Activated CD4-positive, alpha-beta T cell treated with anti-CD3 and anti-CD28 coated beads, Interleukin-2, amount 10 ng/mL, durations not matched to agents 24 days and 14 days (primary cell): ENCODE results near the gene OLFM2. TPM values are rescaled to one million over a fixed set of nuclear protein-coding genes. Genes with fewer than 3 reads are reported as not detected.

Experiments
- DNase-seq: peaks from one replicate; pipeline ENCODE4 v3.0.0; 2022
- H3K27ac Mint-ChIP-seq: one replicate; pipeline ENCODE4 v1.8.0; 2022; ENCODE audit warnings: mild to moderate bottlenecking, mixed read lengths
- H3K27me3 Mint-ChIP-seq: one replicate; pipeline ENCODE4 v1.8.0; 2022; ENCODE audit warnings: mixed read lengths
- H3K36me3 Mint-ChIP-seq: one replicate; pipeline ENCODE4 v1.8.0; 2022; ENCODE audit warnings: low read depth, mild to moderate bottlenecking, mixed read lengths
- H3K4me1 Mint-ChIP-seq: one replicate; pipeline ENCODE4 v1.8.0; 2021; ENCODE audit warnings: mixed read lengths
- H3K4me3 Mint-ChIP-seq: one replicate; pipeline ENCODE4 v1.8.0; 2022; ENCODE audit warnings: mild to moderate bottlenecking, moderate library complexity, mixed read lengths
- H3K9me3 Mint-ChIP-seq: one replicate; pipeline ENCODE4 v1.8.0; 2021; ENCODE audit warnings: mixed read lengths
- intact Hi-C: fragments of 100-400 bp; cut with micrococcal nuclease; formaldehyde crosslinking; loops from one replicate; pipeline ENCODE4 v1.15.1; 2023
- total RNA-seq: library from RNA; stranded (reverse); gene quantifications from 2 replicates; pipeline ENCODE4 v1.2.3, GENCODE V29; 2022

Gene OLFM2
- total RNA-seq, 1 donor from 2014 or later: 0.82 TPM

DNA sequence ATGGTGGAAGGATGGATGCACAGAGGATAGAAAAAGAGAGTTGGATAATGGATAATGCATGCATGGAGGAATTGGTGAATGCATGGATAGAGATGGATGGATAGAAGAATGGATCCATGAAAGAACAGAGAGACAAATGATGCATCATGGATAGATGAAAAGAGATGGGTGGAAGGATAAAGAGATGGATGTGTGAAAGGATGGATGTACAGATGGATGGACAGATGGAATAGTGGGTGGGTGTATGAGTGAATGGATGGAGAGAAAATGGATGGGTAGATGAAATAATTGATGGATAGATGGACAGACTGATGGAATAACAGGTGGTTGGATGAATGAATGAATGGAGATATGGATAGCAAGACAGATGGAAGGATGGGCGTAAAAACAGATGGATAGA lies 25.7 kb downstream of the OLFM2 start:
- H3K36me3 Mint-ChIP-seq: no peaks in the 10 kb centered on the region
- H3K27ac Mint-ChIP-seq: no peak overlapping the region
- DNase-seq: no peak
- H3K27me3 Mint-ChIP-seq: peaks cover 14% of the 10 kb centered on the region
- H3K9me3 Mint-ChIP-seq: no peaks in the 10 kb centered on the region
- no peak overlapping the region for H3K4me3 Mint-ChIP-seq
- intact Hi-C loops: loop anchor here (5.0 to 10.0 kb wide), 2 partner anchors 73 to 286 kb away; partner anchors contain the start of genes PIN1 and ZNF561
- peaks cover 6% of the 10 kb centered on the region for H3K4me1 Mint-ChIP-seq

DNA sequence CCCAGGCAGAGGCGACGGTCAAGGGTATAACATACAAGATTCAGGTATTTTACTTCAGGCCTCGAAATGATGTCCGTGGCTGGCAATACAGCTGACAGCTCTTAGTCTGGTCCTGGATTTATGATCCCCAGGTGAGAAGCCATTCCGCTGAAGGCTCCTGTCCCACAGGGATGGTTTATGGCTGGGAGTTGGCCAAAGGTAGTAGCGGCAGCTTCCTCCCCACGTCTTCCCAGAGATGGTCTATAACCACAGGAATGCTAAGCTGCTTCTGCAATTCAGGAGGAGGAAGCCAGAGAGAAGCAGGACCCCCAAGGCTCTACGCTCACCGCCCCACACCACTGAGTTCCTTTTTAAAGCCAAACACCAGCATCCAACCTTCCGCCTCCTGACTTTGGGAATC lies 27.1 kb downstream of the OLFM2 start:
- DNase-seq: no peak
- Mint-ChIP-seq H3K27me3 (peaks cover 11% of the 10 kb centered on the region), H3K4me3 (no peak overlapping the region), H3K27ac (no peak overlapping the region), H3K36me3 (no peaks in the 10 kb centered on the region), H3K4me1 (peaks cover 5% of the 10 kb centered on the region), H3K9me3 (no peaks in the 10 kb centered on the region)
- intact Hi-C loops: no loop called here

DNA sequence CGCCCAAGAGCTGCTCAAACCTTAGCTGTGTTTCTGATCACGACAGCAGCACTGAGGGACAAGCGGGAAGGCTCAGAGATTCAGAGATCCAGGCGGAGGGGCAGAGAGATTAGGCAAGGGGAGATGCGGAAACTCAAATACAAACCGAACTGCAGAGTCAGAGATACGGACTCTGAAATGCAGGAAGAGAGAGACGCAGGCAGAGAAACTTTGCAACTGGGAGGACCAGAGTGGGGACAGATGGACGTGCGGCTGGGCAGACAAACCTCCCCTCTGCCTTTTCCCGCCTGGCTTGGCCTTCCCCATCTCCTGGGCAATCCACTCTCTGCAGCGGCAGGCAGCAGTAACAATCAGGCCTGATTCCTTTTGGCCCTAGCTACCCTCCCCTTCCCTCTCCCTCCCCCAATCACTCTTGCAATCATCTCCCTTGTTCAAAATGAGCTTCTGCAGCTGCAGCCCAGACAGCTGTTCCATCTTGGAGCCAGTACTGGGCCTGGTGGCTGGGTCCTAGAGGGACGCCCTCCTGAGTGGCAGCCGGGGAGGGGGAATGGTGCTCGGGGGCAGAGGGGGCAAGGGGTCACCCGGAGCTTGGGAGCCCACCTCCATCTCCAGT lies 29.7 kb downstream of the OLFM2 start:
- H3K27ac Mint-ChIP-seq: no peak overlapping the region
- no peaks in the 10 kb centered on the region for H3K36me3 Mint-ChIP-seq
- no peak overlapping the region for H3K4me3 Mint-ChIP-seq
- H3K9me3 Mint-ChIP-seq: no peaks in the 10 kb centered on the region
- peaks cover 11% of the 10 kb centered on the region for H3K27me3 Mint-ChIP-seq
- DNase-seq: no peak
- intact Hi-C loops: no loop called here
- no peaks in the 10 kb centered on the region for H3K4me1 Mint-ChIP-seq

DNA sequence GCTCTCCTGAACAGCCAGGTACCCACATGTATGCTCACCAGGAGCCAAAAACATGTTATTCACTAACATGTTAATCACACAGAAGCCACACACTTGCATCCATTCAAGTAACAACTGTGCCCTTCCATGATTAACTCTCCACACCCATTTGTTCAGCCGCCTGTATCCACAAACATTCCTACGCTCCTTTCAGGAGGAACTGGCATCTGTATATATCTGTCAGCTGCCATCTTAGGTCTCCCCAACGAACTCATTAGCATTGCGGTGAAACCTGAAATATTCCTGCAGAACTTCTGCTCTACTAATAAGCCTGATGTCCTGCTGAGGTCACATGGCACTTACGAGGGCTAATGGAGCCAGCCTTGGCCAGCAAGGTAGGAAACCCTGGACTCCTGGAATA lies 33.0 kb downstream of the OLFM2 start:
- Mint-ChIP-seq H3K27me3 (peaks cover 9% of the 10 kb centered on the region), H3K36me3 (no peaks in the 10 kb centered on the region), H3K4me1 (no peaks in the 10 kb centered on the region), H3K27ac (no peak overlapping the region), H3K4me3 (no peak overlapping the region), H3K9me3 (no peaks in the 10 kb centered on the region)
- intact Hi-C loops: no loop called here
- no peak for DNase-seq

DNA sequence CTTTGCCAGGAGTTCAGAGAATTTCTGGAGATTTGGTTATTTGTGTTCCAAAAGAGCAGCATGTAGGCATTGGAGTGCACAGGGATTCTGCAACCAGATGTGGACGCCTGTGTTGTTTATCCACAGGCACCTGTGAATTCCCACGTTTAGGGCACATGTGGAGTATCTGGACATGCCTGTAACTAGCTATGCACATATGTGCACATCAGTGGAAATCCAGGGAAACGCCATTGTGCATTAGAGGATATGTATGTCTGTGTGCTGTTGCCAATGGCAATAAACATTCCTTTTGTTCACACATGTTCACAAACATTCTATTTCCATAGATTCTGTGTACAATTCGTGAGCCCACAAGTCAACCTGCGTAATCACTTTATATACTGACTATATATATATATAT lies 34.7 kb downstream of the OLFM2 start:
- Mint-ChIP-seq H3K4me1 (no peaks in the 10 kb centered on the region), H3K27me3 (peaks cover 9% of the 10 kb centered on the region), H3K4me3 (no peak overlapping the region), H3K27ac (no peak overlapping the region), H3K36me3 (no peaks in the 10 kb centered on the region), H3K9me3 (no peaks in the 10 kb centered on the region)
- DNase-seq: no peak
- intact Hi-C loops: no loop called here

DNA sequence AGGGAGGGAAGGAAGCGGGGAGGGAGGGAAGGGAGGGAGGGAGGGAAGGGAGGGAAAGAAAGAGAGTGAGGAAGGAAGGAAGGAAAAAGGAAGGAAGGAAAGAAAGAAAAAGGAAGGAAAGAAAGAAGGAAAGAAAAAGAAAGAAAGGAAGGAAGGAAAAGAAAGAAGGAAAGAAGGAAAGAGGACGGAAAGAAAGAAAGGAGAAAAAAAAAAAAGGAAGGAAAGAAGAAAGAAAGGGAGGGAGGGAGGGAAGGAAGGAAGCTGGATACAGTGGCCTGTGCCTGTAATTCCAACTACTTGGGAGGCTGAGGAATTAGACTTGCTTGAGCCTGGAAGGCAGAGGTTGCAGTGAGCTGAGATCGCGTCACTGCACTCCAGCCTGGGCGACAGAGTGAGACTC lies 35.3 kb downstream of the OLFM2 start:
- Mint-ChIP-seq H3K4me3 (no peak overlapping the region), H3K4me1 (no peaks in the 10 kb centered on the region), H3K27ac (no peak overlapping the region), H3K27me3 (peaks cover 9% of the 10 kb centered on the region), H3K36me3 (no peaks in the 10 kb centered on the region), H3K9me3 (no peaks in the 10 kb centered on the region)
- no peak for DNase-seq
- intact Hi-C loops: no loop called here

DNA sequence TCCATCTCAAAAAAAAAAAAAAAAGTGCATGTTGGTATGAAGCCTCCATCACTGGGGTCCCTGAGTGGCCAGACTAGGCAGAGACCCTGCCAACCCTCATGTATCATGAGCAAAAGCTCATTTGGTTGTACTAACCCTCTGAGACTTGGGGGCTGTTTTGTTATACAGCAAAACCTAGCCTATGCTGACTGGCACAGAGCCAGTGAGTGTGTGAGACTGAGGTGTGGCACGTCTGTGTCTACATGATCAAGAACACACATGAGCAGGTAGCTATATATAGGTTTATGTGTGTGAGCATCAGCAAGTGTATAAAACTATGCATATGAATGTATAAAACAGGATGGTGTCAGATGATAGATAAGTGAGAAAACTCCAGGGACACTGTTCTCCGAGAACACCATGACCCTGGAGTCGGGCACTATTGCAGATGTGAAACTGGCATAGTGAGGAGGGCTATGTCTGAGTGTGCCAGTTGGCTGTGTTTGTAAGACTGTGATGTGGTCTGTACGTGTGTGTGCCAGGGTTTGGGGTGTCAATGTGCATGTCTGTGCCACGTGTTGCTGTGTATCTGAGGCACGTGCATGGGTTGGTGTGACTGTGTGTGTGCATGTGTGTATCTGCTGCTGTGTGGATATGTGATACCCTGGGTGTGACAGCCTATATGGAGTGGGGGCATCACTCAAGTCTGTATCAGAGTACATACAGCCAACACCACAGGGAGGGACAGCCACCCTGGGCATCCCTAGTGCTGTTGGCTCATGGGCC lies 44.5 kb downstream of the OLFM2 start:
- intact Hi-C loops: no loop called here
- Mint-ChIP-seq H3K4me1 (no peaks in the 10 kb centered on the region), H3K27ac (no peak overlapping the region), H3K9me3 (no peaks in the 10 kb centered on the region), H3K4me3 (no peak overlapping the region), H3K36me3 (no peaks in the 10 kb centered on the region), H3K27me3 (no peaks in the 10 kb centered on the region)
- DNase-seq: no peak

DNA sequence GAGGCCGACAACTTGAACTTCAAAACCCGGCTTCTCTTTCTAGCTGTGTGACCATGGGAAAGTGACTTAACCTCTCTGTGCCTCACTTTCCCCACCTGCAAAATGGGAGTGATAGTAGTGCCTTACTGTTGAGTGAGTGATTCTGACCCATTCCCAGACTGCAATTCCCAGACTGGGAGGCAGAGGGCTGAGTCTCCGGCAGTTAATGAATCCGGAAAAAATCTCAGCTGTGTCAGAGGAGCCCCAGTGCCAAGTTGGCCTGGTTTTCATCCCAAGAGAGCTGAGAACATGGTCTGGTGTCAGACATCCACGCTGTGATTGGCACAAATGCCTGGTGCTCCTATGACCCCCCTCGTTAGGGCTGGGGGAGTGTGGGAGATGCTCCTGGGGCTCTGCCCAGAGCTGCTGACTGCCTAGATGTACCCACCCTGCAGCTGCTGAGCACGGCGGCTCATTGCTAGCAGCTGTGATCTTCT lies 51.2 kb downstream of the OLFM2 start:
- no peaks in the 10 kb centered on the region for H3K9me3 Mint-ChIP-seq
- no peaks in the 10 kb centered on the region for H3K36me3 Mint-ChIP-seq
- intact Hi-C loops: no loop called here
- peaks cover 2% of the 10 kb centered on the region for H3K27me3 Mint-ChIP-seq
- no peak overlapping the region for H3K4me3 Mint-ChIP-seq
- H3K4me1 Mint-ChIP-seq: peaks cover 2% of the 10 kb centered on the region
- DNase-seq: no peak
- H3K27ac Mint-ChIP-seq: no peak overlapping the region

DNA sequence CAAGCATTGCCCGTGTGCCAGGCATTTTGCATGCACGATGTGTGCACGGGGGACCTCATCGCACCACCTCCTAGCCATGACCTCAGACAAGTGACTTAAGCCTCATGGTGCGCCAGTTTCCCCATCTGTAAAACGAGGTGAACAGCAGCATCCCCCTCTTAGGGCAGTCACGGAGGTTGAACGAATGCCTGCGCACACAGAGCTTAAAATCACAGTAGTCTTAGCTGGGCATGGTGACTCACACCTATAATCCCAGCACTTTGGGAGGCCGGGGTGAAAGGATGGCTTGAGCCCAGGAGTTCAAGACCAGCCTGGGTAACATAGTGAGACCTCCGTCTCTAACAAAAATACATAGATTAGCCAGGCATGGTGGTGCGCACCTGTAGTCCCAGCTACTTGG lies 52.6 kb downstream of the OLFM2 start:
- intact Hi-C loops: no loop called here
- Mint-ChIP-seq H3K4me1 (peaks cover 2% of the 10 kb centered on the region), H3K27ac (no peak overlapping the region), H3K9me3 (no peaks in the 10 kb centered on the region), H3K36me3 (no peaks in the 10 kb centered on the region), H3K27me3 (peaks cover 2% of the 10 kb centered on the region), H3K4me3 (no peak overlapping the region)
- DNase-seq: no peak

DNA sequence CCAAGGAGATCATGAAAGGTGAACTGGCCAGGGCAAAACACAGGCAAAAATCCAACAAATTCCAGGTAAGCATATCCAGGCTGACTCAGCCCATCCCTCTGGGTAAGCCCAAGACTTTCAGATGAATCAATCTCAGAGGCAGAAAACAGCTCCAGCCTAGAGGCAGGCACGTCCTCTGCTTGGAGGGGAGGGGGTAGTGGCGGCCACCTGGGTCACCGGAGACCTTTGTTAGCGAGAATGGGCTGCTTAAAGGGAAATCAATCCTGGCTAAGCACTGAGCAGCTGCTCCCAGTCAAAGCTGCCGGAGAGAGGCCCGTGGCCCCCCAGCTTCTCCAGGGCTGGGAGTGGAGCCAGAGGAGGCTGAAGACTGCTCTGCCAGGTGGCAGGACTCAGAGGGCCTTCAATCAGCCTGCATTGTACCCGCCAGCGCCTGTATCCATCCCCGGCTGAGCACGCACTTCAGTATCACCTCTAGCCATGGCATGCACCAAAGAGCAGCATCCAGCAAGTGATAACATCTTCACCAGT lies 53.0 kb downstream of the OLFM2 start:
- intact Hi-C loops: no loop called here
- no peaks in the 10 kb centered on the region for H3K36me3 Mint-ChIP-seq
- H3K27ac Mint-ChIP-seq: no peak overlapping the region
- no peak for DNase-seq
- H3K4me1 Mint-ChIP-seq: peaks cover 4% of the 10 kb centered on the region
- H3K9me3 Mint-ChIP-seq: no peaks in the 10 kb centered on the region
- H3K27me3 Mint-ChIP-seq: peaks cover 2% of the 10 kb centered on the region
- no peak overlapping the region for H3K4me3 Mint-ChIP-seq

DNA sequence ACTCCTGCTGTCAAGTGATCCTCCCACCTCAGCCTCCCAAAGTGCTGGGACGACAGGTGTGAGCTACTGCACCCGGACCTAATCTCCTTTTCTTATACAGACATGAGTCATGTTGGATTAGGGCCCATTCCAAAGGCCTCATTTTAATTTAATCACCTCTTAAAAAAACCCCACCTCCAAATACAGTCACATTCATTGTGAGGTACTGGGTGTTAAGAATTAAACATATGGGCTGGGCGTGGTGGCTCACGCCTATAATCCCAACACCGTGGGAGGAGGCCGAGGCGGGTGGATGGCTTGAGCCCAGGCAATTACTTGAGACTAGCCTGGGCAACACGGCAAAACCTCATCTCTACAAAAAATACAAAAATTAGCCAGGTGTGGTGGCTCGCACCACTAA lies 54.6 kb downstream of the OLFM2 start:
- no peak for DNase-seq
- H3K27me3 Mint-ChIP-seq: peaks cover 2% of the 10 kb centered on the region
- peaks cover 4% of the 10 kb centered on the region for H3K4me1 Mint-ChIP-seq
- H3K9me3 Mint-ChIP-seq: no peaks in the 10 kb centered on the region
- no peak overlapping the region for H3K4me3 Mint-ChIP-seq
- intact Hi-C loops: no loop called here
- no peaks in the 10 kb centered on the region for H3K36me3 Mint-ChIP-seq
- no peak overlapping the region for H3K27ac Mint-ChIP-seq

DNA sequence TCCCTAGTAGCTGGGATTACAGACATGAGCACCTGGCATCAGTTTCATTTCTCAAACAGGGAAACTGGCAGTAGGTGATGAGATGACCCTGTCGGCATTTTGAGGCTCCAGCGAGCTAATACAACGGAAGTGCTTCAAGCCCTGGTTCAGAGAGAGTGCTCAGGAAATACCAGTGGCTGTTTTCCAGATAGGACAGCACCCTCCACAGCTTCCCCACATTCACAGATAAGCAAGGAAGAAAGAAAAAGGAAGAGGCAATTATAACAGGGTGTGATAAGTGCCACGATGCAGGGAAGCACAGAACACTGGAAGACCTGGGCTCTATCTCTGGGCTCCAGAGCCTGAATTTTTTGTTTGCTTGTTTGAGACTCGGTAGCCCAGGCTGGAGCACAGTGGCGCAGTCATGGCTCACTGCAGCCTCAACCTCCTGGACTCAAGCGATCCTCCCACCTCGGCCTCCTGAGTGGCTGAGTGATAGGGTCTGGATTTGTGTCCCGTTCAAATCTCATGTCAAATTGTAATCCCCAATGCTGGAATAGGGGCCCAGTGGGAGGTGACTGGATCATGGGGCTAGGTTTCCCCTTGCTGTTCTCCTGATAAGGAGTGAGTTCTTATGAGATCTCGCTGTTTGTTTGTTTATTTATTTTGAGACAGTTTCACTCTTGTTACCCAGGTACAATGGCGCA lies 57.7 kb downstream of the OLFM2 start:
- Mint-ChIP-seq H3K27me3 (no peaks in the 10 kb centered on the region), H3K27ac (no peak overlapping the region), H3K4me1 (peaks cover 2% of the 10 kb centered on the region), H3K36me3 (no peaks in the 10 kb centered on the region), H3K4me3 (no peak overlapping the region), H3K9me3 (no peaks in the 10 kb centered on the region)
- DNase-seq: no peak
- intact Hi-C loops: no loop called here

DNA sequence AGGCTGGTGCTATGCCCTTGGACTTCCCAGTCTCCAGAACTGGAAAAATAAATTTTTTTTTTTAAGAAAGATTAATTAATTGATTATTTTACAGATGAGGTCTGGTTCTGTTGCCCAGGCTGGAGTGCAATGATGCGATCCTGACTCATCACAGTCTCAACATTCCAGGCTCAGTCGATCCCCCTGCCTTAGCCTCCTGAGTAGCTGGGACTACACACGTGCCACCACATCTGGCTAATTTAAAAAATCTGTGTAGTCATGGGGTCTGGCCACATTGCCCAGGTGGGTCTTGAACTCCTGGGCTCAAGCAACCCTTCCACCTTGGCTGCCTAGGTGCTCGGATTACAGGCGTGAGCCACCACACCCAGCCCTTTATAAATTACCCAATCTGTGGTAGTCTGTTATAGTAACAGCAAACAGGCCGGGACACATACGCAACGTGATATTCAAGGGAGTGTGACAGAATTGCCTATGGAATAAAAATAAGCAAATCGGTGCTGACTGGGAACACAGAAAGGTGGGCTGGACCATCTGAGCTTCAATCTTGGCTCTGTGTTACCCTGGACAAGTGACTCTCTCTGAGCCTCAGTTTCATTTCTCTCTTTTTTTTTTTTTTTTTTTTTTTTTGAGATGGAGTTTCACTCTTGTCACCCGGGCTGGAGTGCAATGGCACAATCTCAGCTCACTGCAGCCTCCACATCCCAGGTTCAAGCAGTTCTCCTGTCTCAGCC lies 58.4 kb downstream of the OLFM2 start:
- Mint-ChIP-seq H3K4me1 (peaks cover 2% of the 10 kb centered on the region), H3K4me3 (no peak overlapping the region), H3K27ac (no peak overlapping the region), H3K36me3 (no peaks in the 10 kb centered on the region), H3K27me3 (no peaks in the 10 kb centered on the region), H3K9me3 (no peaks in the 10 kb centered on the region)
- no peak for DNase-seq
- intact Hi-C loops: no loop called here
